Naive thymus-derived CD8-positive, alpha-beta T cell (primary cell): ENCODE data around the gene CATSPERD. TPM values are rescaled to one million over a fixed set of nuclear protein-coding genes. Genes with fewer than 3 reads are reported as not detected.

Experiments
- ATAC-seq, 2 donors: fragments of 150-1000 bp; cut with Tn5 transposase in 1 of 2; sonication (Bioruptor Pico), chemical (Tn5 transposase) in 1 of 2; 1 replicate in 1 of 2; 2 replicates in 1 of 2; pipeline ENCODE4 v1.10.0; 2021; ENCODE audit warnings: mild to moderate bottlenecking in 2 of 2, moderate library complexity in 2 of 2
- POLR2A ChIA-PET: fragments of 350-600 bp; sonication (Branson Sonifier 250); formaldehyde crosslinking; loops from one replicate; lab custom pipeline; 2021; ENCODE audit warnings: antibody characterized with exemption; lab: Charles Lee
- DNase-seq, 10 donors: peaks; one replicate each; pipeline versions ENCODE4 v3.0.0 to v3.0.0-alpha.2; 2020 to 2022
- H3K27ac Mint-ChIP-seq, 10 donors: one replicate each; pipeline ENCODE4 v1.8.0; 2020 to 2022; ENCODE audit warnings: mild to moderate bottlenecking in 10 of 10, mixed read lengths in 10 of 10, moderate library complexity in 4 of 10, inconsistent platforms in 1 of 10
- H3K27me3 Mint-ChIP-seq, 5 donors: one replicate each; pipeline ENCODE4 v1.8.0; 2021 to 2022; ENCODE audit warnings: mixed read lengths in 5 of 5
- H3K36me3 Mint-ChIP-seq, 3 donors: one replicate each; pipeline ENCODE4 v1.8.0; 2020 to 2022; ENCODE audit warnings: mixed read lengths in 3 of 3, mild to moderate bottlenecking in 2 of 3, inconsistent platforms in 1 of 3
- H3K4me1 Mint-ChIP-seq, 4 donors: one replicate each; pipeline ENCODE4 v1.8.0; 2021 to 2022; ENCODE audit warnings: mixed read lengths in 4 of 4
- H3K4me3 Mint-ChIP-seq, 10 donors: one replicate each; pipeline ENCODE4 v1.8.0; 2020 to 2022; ENCODE audit warnings: mild to moderate bottlenecking in 10 of 10, mixed read lengths in 10 of 10, moderate library complexity in 6 of 10, inconsistent platforms in 1 of 10
- H3K9me3 Mint-ChIP-seq, 9 donors: one replicate each; pipeline ENCODE4 v1.8.0; 2020 to 2022; ENCODE audit warnings: mixed read lengths in 9 of 9, mild to moderate bottlenecking in 3 of 9, inconsistent platforms in 1 of 9, moderate library complexity in 1 of 9
- polyA plus RNA-seq, 3 donors: library from polyadenylated mRNA; unstranded; fragments of 300-500 nt; fragmentation: Illumina TruSeq; gene quantifications; one replicate each; pipeline ENCODE4 v1.2.3, GENCODE V29; 2021
- total RNA-seq, 8 experiments: library from RNA in 2 of 8; stranded (reverse) in 2 of 8; gene quantifications; one replicate each; pipeline ENCODE4 v1.2.3 and lab custom pipeline; 2021 to 2026

Gene CATSPERD
- total and polyA plus RNA-seq, 5 experiments from 2014 or later: not detected

DNA sequence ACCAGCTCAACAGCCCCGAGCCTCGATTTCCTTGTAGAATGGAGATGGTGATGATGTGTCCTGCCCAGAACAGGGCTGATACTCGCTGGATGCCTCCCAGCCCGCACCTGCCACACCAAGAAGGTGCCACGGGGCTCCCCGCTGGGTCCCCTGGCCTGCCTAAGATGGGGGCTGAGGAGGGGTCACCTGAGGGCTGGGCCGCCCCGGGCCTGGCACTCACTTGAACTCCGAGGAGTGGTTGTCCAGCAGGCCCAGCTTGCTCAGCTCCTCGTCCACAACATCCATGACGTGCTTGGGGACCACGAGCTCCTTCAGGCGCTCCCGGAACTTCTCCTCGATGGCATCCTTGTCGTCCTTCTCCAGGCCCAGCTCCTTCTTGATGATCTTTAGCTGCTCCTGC lies 14.9 kb upstream of the CATSPERD start:
- POLR2A ChIA-PET: interaction anchor here (0.8 kb wide), 1 partner anchor 13 kb away, joined by 3 read pairs; no protein-coding TSS in a partner anchor
- H3K4me1 Mint-ChIP-seq: no peaks in the 10 kb centered on the region

DNA sequence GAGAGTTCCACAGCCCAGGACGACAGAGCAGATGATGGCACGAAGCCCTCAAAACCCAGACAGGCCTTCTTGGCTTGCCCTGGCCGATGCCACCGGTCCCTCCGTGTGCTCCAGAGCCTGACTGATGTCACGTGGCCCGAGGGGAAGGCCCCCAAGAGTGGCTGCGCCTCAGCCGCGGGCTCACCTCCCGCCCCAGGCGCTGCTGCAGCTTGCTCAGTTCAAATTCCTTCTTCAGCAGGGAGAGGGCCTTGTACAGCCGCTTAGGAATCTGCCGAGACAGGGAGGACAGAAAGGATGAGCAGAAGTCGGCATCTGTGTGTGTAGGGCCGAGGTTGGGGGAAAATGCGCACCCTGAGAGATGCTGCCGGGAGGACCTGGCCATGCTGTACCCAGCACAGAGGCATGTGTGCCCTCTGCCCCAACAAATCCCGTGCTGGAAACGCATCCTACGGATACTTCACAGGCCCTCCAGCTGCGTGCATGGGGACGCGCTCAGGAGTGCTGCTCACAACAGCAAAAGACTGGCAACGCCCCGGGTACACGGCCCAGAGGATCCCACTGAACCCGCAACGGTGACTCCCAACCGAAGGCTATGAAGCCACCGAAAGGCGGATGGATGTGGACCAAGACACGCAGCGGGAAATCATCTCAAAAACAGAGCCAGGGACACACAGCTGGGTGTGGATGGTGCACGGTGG lies 13.4 kb upstream of the CATSPERD start:
- Mint-ChIP-seq H3K27me3 (no peaks in the 10 kb centered on the region), H3K27ac (peak overlapping the region in 1 of 10 donors; percentile 61), H3K36me3 (peaks cover 0 to 71% (median 0%) of the 10 kb centered on the region in 3 donors), H3K4me1 (no peaks in the 10 kb centered on the region), H3K4me3 (no peak overlapping the region), H3K9me3 (no peaks in the 10 kb centered on the region)
- POLR2A ChIA-PET: interaction anchor here (0.5 to 1.3 kb wide), 3 partner anchors 8 to 590 kb away, joined by 3 to 5 read pairs (median 3); no protein-coding TSS in a partner anchor
- DNase-seq (no peak), ATAC-seq (no peak)

More for the DNA sequence above, 14.9 kb upstream of the CATSPERD start:
- Mint-ChIP-seq H3K27ac (peak overlapping the region in 1 of 10 donors; percentile 34), H3K27me3 (no peaks in the 10 kb centered on the region), H3K36me3 (peaks cover 0 to 66% (median 3%) of the 10 kb centered on the region in 3 donors), H3K4me3 (no peak overlapping the region), H3K9me3 (no peaks in the 10 kb centered on the region)
- DNase-seq: no peak
- no peak for ATAC-seq

DNA sequence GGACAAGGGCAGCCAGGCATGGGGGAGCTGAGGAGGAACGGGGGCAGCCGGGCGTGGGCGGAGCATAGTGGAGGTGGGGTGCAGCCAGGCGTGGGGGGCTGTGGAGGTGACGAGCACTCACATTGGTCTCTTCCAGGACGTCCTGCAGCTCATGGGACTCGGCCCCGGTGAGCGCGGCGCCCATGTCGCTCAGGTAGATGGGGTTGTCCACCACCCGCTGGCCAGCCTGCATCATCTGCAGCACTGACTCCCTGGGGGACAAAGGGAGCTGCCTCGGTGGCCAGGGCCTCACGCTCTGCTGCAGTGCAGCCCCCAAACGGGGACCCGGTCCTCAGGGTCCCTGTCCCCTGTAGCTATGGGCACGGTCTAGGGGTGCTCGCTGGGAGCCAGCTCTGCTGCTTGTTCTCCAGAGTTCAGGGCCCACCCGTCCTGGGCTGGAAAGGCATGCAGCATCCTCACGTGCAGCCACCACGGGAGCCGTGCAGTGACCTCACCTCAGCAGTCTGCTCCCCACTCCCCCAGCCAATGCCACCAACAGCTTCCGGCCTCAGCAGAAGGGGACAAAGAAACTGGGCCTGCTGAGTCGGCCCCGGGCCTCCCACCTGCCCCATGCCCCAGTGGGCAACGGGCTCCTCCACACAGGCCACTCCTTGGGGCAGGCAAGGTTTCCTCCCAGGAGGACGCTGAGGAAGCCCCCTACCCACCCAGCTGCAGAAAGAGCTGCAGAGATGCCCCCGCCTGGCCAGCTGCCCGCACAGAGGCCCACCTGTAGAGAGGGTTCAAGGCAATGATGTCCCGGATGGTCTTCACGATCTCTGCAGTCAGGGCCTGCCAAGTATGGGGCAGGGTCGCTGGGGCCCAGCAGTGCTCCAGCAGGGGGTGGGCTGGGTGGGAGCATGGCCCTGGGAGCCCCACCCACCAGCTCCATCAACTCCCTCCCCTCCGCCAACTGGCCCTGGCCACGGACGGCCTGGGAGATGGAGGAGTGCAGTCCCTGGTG lies 12.6 kb upstream of the CATSPERD start:
- Mint-ChIP-seq H3K4me1 (no peaks in the 10 kb centered on the region), H3K9me3 (no peaks in the 10 kb centered on the region), H3K4me3 (no peak overlapping the region), H3K27me3 (no peaks in the 10 kb centered on the region), H3K27ac (peak overlapping the region in 1 of 10 donors; percentile 61), H3K36me3 (peaks cover 0 to 76% (median 0%) of the 10 kb centered on the region in 3 donors)
- POLR2A ChIA-PET: interaction anchor here (0.5 to 1.3 kb wide), 3 partner anchors 9 to 589 kb away, joined by 3 to 5 read pairs (median 3); no protein-coding TSS in a partner anchor
- no peak for DNase-seq
- ATAC-seq: peak in 1 of 2 donors; percentile 17

DNA sequence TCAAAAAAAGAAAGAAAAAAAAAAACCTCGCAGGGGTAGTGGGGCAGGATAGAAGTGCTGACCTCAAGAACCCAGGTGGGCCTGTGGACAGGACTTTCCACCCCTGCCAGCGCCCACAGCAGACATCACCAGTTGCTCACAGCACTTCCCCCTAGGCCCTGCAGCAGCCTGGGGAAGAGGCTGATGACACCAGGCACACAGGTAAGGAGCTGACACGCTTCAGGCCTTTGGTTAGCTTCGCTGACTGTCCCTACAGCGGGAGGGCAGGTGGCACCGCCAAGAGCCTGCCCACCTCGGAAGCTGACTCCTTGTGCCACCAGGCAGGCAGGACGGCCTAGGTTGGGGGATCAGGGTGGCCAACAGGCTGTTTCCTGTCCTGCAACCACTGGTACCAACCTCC lies 9.4 kb upstream of the CATSPERD start:
- ATAC-seq: no peak
- Mint-ChIP-seq H3K27ac (peak overlapping the region in 1 of 10 donors; percentile 29), H3K9me3 (no peaks in the 10 kb centered on the region), H3K4me1 (peaks cover 0 to 3% (median 0%) of the 10 kb centered on the region in 4 donors), H3K36me3 (peaks cover 0 to 67% (median 4%) of the 10 kb centered on the region in 3 donors), H3K4me3 (no peak overlapping the region), H3K27me3 (no peaks in the 10 kb centered on the region)
- POLR2A ChIA-PET: no interaction called here
- no peak for DNase-seq

DNA sequence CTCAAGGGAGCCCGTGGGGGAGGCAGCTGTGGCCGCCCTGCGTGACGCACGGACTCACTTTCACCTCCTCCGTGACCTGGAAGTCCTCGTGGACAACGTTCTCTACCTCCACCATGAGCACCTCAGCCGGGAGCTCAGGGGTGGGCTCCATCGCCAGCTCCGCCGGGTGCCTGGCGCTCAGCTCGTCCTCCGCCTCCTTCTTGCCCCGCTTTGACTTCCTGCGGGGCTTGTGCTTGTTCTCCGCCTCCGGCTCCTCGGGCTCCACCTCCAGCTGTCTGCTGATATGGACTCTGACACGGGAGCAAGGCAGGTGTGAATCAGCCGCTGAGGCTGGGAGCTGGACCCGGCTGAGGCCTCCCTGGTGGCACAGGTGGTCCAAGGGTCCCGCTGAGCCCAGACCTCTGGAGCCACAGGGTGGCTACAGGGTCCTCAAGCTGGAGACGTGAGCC lies 8.7 kb upstream of the CATSPERD start:
- Mint-ChIP-seq H3K27ac (no peak overlapping the region), H3K4me3 (no peak overlapping the region)

DNA sequence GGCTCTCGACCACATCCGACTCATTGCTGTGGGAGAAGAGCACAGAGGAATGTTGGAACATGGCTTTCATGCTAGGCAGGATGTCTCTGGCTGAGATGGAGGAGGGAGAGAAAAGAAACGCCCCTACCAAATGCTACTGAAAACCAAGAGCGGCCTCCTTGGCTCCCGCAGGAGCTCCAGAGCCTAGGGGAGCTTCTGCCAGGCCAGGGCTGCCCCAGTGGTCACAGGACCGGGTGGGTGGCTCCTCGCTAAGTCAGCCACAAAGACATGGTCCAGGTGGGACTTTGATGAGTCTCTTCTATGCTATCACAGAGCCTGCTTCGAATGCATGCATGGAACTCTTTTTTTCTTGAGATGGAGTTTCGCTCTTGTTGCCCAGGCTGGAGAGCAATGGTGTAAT lies 7.2 kb upstream of the CATSPERD start:
- Mint-ChIP-seq H3K4me1 (peaks cover 0 to 18% (median 7%) of the 10 kb centered on the region in 4 donors), H3K4me3 (no peak overlapping the region), H3K27ac (no peak overlapping the region), H3K36me3 (peaks cover 0 to 54% (median 8%) of the 10 kb centered on the region in 3 donors), H3K9me3 (no peaks in the 10 kb centered on the region), H3K27me3 (no peaks in the 10 kb centered on the region)
- ATAC-seq (no peak), DNase-seq (no peak)
- POLR2A ChIA-PET: interaction anchor here (1.1 kb wide), 1 partner anchor 19 kb away, joined by 3 read pairs; no protein-coding TSS in a partner anchor

More for the DNA sequence above, 8.7 kb upstream of the CATSPERD start:
- POLR2A ChIA-PET: no interaction called here
- ATAC-seq: no peak
- Mint-ChIP-seq H3K36me3 (peaks cover 0 to 62% (median 4%) of the 10 kb centered on the region in 3 donors), H3K27me3 (no peaks in the 10 kb centered on the region), H3K4me1 (peaks cover 0 to 6% (median under 1%) of the 10 kb centered on the region in 4 donors), H3K9me3 (no peaks in the 10 kb centered on the region)
- no peak for DNase-seq

DNA sequence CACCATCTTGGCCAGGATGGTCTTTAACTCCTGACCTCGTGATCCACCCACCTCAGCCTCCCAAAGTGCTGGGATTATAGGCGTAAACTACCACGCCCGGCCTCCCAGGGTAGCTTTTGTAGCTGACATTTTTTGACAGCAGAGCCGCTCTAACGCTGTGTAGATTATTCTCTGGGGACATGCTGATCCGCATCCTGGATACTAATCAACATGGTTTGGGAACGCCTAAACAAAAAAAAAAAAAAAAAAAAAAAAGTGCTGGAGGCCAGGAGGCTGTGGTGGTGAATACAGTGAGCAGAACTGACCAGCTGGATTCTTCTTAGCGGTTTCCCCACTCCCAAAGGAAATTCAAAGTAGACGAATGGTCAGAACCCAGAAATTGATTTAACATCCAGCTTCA lies 5.6 kb upstream of the CATSPERD start:
- Mint-ChIP-seq H3K9me3 (no peaks in the 10 kb centered on the region), H3K36me3 (peaks cover 0 to 45% (median 8%) of the 10 kb centered on the region in 3 donors), H3K4me1 (peaks cover 8 to 31% (median 18%) of the 10 kb centered on the region in 4 donors), H3K4me3 (no peak overlapping the region), H3K27me3 (no peaks in the 10 kb centered on the region), H3K27ac (no peak overlapping the region)
- DNase-seq (no peak), ATAC-seq (no peak)
- POLR2A ChIA-PET: interaction anchor here (0.6 to 1.3 kb wide), 7 partner anchors 19 to 422 kb away, joined by 3 to 6 read pairs (median 4); partner anchors contain the start of gene RPL36

DNA sequence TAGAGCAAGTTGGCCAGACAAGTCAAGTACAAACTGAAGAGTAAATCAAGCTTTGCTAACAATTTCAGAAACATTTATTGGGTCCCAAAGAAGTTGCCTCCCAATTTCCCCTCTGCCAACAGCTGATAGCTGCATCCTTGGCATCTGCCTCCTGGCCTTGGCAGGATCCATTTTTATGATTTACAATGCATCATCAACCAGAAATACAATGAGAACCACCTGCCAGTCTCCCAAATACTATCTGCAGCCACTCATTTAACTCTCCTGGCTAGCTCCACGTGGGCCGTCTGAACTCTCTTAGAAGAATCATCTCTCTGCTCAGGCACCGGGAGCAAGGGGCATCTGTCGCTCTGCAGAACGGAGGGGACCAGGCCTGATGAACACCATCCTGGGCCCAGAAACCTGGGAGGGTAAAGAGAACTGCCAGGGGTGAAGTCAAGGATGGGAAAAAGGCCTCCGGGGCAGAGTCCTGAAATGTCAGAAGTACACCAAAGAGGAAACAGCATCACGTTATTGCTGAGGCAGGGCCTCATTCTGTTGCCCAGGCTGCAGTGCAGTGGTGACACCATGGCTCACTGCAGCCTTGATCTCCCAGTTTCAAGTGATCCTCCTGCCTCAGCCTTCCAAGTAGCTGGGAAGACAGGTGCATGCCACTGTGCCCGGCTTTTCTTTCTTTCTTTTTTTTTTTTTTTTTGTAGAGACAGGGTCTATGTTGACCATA lies 3.1 kb upstream of the CATSPERD start:
- H3K27me3 Mint-ChIP-seq: peaks cover 0 to 2% (median 0%) of the 10 kb centered on the region in 5 donors
- no peak for DNase-seq
- peak overlapping the region in 7 of 10 donors; percentile 48 to 93 (median 70) for H3K27ac Mint-ChIP-seq
- POLR2A ChIA-PET: interaction anchor here (0.7 to 5.4 kb wide), 3 partner anchors 27 to 30 kb away, joined by 4 to 68 read pairs (median 4); partner anchors contain the start of gene RPL36
- H3K9me3 Mint-ChIP-seq: no peaks in the 10 kb centered on the region
- peak overlapping the region in 9 of 10 donors; percentile 9 to 95 (median 51) for H3K4me3 Mint-ChIP-seq
- ATAC-seq: no peak
- peaks cover 0 to 25% (median 8%) of the 10 kb centered on the region in 3 donors for H3K36me3 Mint-ChIP-seq
- H3K4me1 Mint-ChIP-seq: peaks cover 8 to 35% (median 20%) of the 10 kb centered on the region in 4 donors

DNA sequence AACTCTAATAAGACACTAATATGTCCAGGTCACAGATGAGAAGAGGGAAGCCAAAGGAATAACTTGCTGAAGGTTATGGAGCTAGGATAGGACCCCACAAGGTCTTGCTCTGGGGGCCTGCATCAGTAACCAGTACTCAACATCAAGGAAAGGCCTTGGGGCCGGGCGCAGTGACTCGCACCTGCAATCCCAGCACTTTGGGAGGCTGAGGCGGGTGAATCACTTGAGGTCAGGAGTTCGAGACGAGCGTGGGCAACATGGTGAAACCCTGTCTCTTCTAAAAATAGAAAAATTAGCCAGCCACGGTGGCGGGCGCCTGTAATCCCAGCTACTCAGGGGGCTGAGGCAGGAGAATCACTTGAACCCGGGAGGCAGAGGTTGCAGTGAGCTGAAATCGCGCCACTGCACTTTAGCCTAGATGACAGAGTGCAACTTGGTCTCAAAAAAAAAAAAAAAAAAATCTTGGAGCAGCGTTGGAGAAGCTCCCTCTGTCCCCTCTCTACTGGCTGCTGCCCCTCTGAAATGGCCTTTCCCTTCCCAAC lies 2.3 kb upstream of the CATSPERD start:
- POLR2A ChIA-PET: interaction anchor here (0.7 to 5.4 kb wide), 2 partner anchors 28 to 31 kb away, joined by 4 to 68 read pairs; partner anchors contain the start of gene RPL36
- H3K27ac Mint-ChIP-seq: peak overlapping the region; percentile 13 to 97 (median 90)
- peaks cover 0 to 2% (median 0%) of the 10 kb centered on the region in 5 donors for H3K27me3 Mint-ChIP-seq
- no peak for ATAC-seq
- H3K4me1 Mint-ChIP-seq: peaks cover 8 to 35% (median 20%) of the 10 kb centered on the region in 4 donors
- no peak for DNase-seq
- no peaks in the 10 kb centered on the region for H3K9me3 Mint-ChIP-seq
- peak overlapping the region in 9 of 10 donors; percentile 11 to 96 (median 87) for H3K4me3 Mint-ChIP-seq
- H3K36me3 Mint-ChIP-seq: peaks cover 0 to 21% (median 8%) of the 10 kb centered on the region in 3 donors

DNA sequence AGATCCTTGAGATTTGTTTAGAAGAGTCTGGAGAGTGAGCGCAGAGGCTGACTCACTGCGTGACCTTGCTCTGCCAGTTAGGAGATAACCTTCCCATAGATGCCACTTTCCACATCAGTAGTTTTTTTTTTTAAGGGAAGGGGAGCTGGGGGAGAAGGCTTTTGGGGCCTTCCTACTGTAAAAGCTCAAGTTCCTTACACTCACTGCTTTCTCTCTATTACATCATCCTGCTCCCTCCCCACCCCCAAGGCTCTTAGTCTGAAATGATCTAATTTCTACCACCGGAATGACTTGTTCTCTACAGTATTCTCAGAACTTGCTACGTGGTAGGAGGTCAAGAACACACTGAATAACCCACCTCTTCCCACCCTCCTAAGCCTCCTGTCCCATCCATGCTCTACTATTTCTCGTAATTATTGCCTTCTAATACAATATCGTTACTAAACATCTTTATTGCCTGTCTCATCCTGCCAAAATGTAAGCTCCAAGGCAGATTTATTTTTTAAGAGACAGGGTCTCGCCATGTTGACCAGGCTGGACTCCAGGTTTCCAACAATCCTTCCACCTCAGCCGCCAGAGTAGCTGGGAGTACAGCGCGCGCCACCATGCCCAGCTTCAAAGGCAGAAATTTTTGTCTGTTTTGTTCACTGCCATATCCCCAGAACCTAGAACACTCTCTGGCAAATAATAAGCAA lies 1.7 kb upstream of the CATSPERD start:
- H3K4me3 Mint-ChIP-seq: peak overlapping the region; percentile 86 to 96 (median 88)
- POLR2A ChIA-PET: interaction anchor here (1.0 to 5.4 kb wide), 5 partner anchors 10 to 96 kb away, joined by 3 to 68 read pairs (median 5); partner anchors contain the start of genes RPL36, SAFB and SAFB2
- H3K4me1 Mint-ChIP-seq: peaks cover 8 to 35% (median 20%) of the 10 kb centered on the region in 4 donors
- H3K27ac Mint-ChIP-seq: peak overlapping the region; percentile 68 to 97 (median 92)
- H3K36me3 Mint-ChIP-seq: peaks cover 0 to 15% (median 7%) of the 10 kb centered on the region in 3 donors
- peaks cover 0 to 2% (median 0%) of the 10 kb centered on the region in 5 donors for H3K27me3 Mint-ChIP-seq
- DNase-seq (no peak), ATAC-seq (no peak)
- H3K9me3 Mint-ChIP-seq: no peaks in the 10 kb centered on the region
